ENCODE results near the gene TAF4B. TPM values are rescaled to one million over a fixed set of nuclear protein-coding genes. Genes with fewer than 3 reads are reported as not detected.

TAF4B gene
- total and polyA plus RNA-seq, 9 donors = 5.0 to 19.1 (median 7.8) TPM

DNA sequence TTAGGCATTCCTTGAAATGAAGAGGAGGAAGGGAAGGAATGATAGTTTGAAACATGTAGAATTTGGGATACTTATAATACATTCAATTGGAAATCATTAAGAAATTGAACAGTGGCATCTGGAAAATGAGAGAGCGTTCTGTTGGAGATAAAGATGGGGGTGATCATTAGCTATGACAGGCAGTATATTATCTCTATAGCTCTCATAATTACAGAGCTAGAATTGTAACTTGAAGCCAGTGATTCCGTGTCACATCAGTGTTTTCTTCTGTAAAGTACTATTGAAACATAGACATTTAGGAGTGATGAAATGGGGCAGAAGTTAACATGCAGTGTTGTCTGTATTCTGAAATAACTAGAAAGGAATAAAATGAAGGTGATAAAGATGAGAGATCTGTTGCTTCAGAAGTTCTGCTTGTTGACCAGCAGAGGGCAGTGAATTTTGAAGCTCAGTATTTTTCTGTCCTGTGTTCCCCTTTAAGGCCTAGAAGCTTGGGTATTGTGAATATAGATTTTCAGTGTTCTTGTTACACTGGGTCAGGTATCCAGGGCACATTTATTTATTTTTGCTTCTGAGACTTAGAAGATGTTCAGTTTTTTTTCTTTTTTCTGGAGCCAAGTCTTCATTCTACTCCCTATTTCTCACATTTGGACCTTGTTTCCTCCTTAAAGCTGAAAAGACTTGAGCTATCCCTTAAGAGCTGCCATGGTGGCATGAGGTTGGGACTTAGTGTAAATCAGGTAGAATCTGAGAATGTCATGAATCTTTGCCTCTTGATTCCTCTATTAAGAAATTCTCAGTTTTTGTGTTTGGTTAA lies 157.4 kb downstream of the TAF4B start:
- peaks cover 2% of the 10 kb centered on the region for H3K4me1 ChIP-seq (ENCODE audit: insufficient read depth)
- no peak for DNase-seq
- no peak overlapping the region for H3K4me3 ChIP-seq
- no peaks in the 10 kb centered on the region for H3K9me3 ChIP-seq
- WGBS, 3 donors = 26 to 38% (median 34%) methylated on average over 2 of the region's 2 CpGs
- TF ChIP-seq POLR2A (IDR thresholded peaks at IDR 0.05) = no peak
- TF ChIP-seq, protein P1, sequence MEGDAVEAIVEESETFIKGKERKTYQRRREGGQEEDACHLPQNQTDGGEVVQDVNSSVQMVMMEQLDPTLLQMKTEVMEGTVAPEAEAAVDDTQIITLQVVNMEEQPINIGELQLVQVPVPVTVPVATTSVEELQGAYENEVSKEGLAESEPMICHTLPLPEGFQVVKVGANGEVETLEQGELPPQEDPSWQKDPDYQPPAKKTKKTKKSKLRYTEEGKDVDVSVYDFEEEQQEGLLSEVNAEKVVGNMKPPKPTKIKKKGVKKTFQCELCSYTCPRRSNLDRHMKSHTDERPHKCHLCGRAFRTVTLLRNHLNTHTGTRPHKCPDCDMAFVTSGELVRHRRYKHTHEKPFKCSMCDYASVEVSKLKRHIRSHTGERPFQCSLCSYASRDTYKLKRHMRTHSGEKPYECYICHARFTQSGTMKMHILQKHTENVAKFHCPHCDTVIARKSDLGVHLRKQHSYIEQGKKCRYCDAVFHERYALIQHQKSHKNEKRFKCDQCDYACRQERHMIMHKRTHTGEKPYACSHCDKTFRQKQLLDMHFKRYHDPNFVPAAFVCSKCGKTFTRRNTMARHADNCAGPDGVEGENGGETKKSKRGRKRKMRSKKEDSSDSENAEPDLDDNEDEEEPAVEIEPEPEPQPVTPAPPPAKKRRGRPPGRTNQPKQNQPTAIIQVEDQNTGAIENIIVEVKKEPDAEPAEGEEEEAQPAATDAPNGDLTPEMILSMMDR (IDR thresholded peaks at IDR 0.05) = peak; percentile 31 to 73 (median 70)
- H3K27me3 ChIP-seq = no peaks in the 10 kb centered on the region
- intact Hi-C loops (cut with DNase I) = loop anchor here in 2 of 4 donors (2.0 to 10.0 kb wide), 2 partner anchors 171 to 265 kb away; no protein-coding TSS in a partner anchor
- no peak overlapping the region for H3K27ac ChIP-seq
- no peaks in the 10 kb centered on the region for H3K36me3 ChIP-seq

DNA sequence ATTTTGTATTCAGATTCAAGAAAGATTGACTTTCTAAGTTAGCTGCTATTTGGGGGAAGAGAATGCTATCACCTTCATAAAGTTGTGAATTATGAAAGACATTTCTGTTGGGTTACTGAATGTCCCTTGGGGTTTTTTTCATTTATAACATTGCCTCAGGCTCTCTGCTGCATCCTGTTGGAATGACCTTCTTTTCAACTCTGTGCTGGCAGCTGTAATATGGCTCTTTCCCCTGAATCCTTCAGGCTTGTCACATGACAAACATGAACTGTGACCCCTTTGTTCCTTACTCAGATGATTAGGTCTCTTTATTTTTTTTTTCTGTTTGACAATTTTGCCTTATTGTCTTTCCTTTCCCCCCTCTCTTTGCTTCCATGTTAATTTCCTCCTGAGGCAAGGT lies 159.8 kb downstream of the TAF4B start:
- Histone ChIP-seq H3K4me3 (no peak overlapping the region), H3K27me3 (no peaks in the 10 kb centered on the region), H3K9me3 (no peaks in the 10 kb centered on the region), H3K27ac (peak overlapping the region in 1 of 2 donors; percentile 53), H3K36me3 (no peaks in the 10 kb centered on the region), H3K4me1 (ENCODE audit: insufficient read depth) (peaks cover 2% of the 10 kb centered on the region)
- intact Hi-C loops (cut with DNase I) = loop anchor here in 1 of 4 donors (10.0 kb wide), 1 partner anchor 169 kb away; no protein-coding TSS in a partner anchor
- peak in 1 of 5 donors; percentile 35 for DNase-seq
- TF ChIP-seq, protein P1 (IDR thresholded peaks at IDR 0.05) = no peak
- TF ChIP-seq EP300 (IDR thresholded peaks at IDR 0.05) (no peak), POLR2A (IDR thresholded peaks at IDR 0.05) (no peak)

DNA sequence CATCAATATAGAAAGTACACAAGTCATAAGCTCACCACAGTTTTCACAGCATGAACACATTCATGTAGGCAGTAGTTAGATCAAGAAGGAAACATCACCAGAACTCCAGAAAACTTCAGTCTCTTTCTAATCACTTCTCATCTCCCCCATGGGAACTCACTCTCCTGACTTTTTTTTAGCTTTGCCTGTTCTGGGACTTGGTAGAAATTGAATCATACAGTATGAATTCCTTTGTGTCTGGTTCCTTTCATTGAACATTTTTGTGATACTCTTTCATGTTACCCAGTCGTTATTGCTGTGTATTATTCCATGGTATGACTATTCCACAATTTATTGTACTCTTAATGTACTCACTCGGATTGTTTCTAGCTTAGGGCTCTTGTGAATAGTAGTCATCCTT lies 160.2 kb downstream of the TAF4B start:
- TF ChIP-seq EP300 (IDR thresholded peaks at IDR 0.05) = no peak
- TF ChIP-seq, protein P1 (IDR thresholded peaks at IDR 0.05) = no peak
- TF ChIP-seq POLR2A (IDR thresholded peaks at IDR 0.05) = no peak
- no peak for DNase-seq
- 66 to 83% (median 79%) methylated on average over 2 of the region's 2 CpGs for WGBS, 3 donors
- H3K27me3 ChIP-seq = no peaks in the 10 kb centered on the region
- no peak overlapping the region for H3K4me3 ChIP-seq
- H3K4me1 ChIP-seq (ENCODE audit: insufficient read depth) = peaks cover 2% of the 10 kb centered on the region
- peak overlapping the region in 1 of 2 donors; percentile 53 for H3K27ac ChIP-seq
- intact Hi-C loops (cut with DNase I) = loop anchor here in 1 of 4 donors (10.0 kb wide), 1 partner anchor 168 kb away; no protein-coding TSS in a partner anchor
- no peaks in the 10 kb centered on the region for H3K9me3 ChIP-seq
- H3K36me3 ChIP-seq = no peaks in the 10 kb centered on the region

DNA sequence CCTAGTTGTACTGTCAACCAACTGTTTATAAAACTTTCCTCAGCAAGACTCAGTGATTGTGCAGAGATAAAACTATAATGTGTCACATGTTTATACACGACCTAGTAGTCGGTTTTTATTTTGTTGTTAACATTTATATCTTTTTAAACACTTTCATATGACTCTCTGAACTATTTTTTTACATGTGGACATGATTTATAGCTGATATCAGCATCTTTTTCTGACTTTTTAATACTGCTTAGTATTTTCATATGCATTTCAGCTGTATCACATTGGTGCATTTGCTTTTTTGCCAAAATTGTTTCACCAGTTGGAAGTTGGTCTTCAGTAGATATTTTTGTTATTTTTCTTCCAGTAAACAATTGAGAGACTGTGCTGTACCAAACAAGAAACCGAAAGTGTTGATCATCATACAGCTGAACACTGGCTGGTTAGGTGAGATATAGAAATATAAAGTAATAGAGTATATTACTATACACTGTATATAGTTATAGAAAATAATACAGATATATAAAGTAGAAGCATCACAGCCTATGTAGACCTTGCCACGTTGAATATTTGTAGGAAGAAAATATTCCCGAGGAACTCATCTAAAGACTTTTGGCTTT lies 167.9 kb downstream of the TAF4B start:
- intact Hi-C loops (cut with DNase I) = no loop called here
- TF ChIP-seq POLR2A (IDR thresholded peaks at IDR 0.05) (no peak), EP300 (IDR thresholded peaks at IDR 0.05) (no peak)
- TF ChIP-seq, protein P1 (IDR thresholded peaks at IDR 0.05) = no peak
- no peak overlapping the region for H3K4me3 ChIP-seq
- no peaks in the 10 kb centered on the region for H3K36me3 ChIP-seq
- no peak overlapping the region for H3K27ac ChIP-seq
- H3K27me3 ChIP-seq = no peaks in the 10 kb centered on the region
- WGBS, 3 donors = 38 to 58% (median 51%) methylated on average over 5 of the region's 5 CpGs
- no peaks in the 10 kb centered on the region for H3K9me3 ChIP-seq
- no peaks in the 10 kb centered on the region for H3K4me1 ChIP-seq (ENCODE audit: insufficient read depth)
- no peak for DNase-seq

Measured in ovary (tissue), 9 donors.